COLO829 (cell line): ENCODE data around the gene MYOC.
"Not testable (repeated sequence)": the region's sequence is repeated elsewhere in the genome, so short reads cannot be mapped to it uniquely, and the experiment has no call there.

Experiments used
- DNase-seq: peaks from one replicate; pipeline ENCODE4 v3.0.0; 2012; ENCODE audit warnings: low spot score

The MYOC gene

GRCh38 chr1:171653796-171654195 is 1.3 kb upstream of the MYOC start:
- DNase-seq: no peak

- DNase-seq: no peak
These were observed 6.3 kb downstream of the MYOC start for GRCh38 chr1:171646249-171646560.

GRCh38 chr1:171645553-171646248 is 6.8 kb downstream of the MYOC start:
- no peak for DNase-seq

GRCh38 chr1:171644805-171645483 is 7.5 kb downstream of the MYOC start:
- DNase-seq: peak; percentile 76

GRCh38 chr1:171643156-171643555 is 9.3 kb downstream of the MYOC start:
- no peak for DNase-seq

GRCh38 chr1:171642197-171642596 is 10.3 kb downstream of the MYOC start:
- DNase-seq: no peak

- DNase-seq: no peak
These were observed 11.2 kb downstream of the MYOC start for GRCh38 chr1:171641076-171641864.

- DNase-seq: no peak
These were observed 12.3 kb downstream of the MYOC start for GRCh38 chr1:171640225-171640624.

- no peak for DNase-seq
These were observed 14.4 kb downstream of the MYOC start for GRCh38 chr1:171637928-171638576.

- no peak for DNase-seq
These were observed 16.3 kb downstream of the MYOC start for GRCh38 chr1:171636141-171636540.

GRCh38 chr1:171635661-171636060 is 16.8 kb downstream of the MYOC start:
- no peak for DNase-seq

- no peak for DNase-seq
These were observed 24.3 kb downstream of the MYOC start for GRCh38 chr1:171628225-171628624.

- no peak for DNase-seq
These were observed 25.5 kb downstream of the MYOC start for GRCh38 chr1:171627020-171627419.

- no peak for DNase-seq
These were observed 27.3 kb downstream of the MYOC start for GRCh38 chr1:171625225-171625624.

GRCh38 chr1:171623651-171624331 is 28.7 kb downstream of the MYOC start:
- no peak for DNase-seq

- no peak for DNase-seq
These were observed 30.4 kb downstream of the MYOC start, which contains the start of gene MYOCOS for GRCh38 chr1:171622152-171622462. MYOCOS (plus strand) TSS chr1:171622243; CDS start chr1:171623884, 1,641 bp downstream.

- DNase-seq: no peak
These were observed 35.9 kb downstream of the MYOC start for GRCh38 chr1:171616586-171616985.

GRCh38 chr1:171615122-171615906 is 37.2 kb downstream of the MYOC start:
- DNase-seq: not testable (repeated sequence)

- DNase-seq: no peak
These were observed 39.2 kb downstream of the MYOC start for GRCh38 chr1:171613282-171613681.

- no peak for DNase-seq
These were observed 41.2 kb downstream of the MYOC start for GRCh38 chr1:171611306-171611705.

GRCh38 chr1:171610385-171610784 is 42.1 kb downstream of the MYOC start:
- no peak for DNase-seq
